H1 (cell line): ENCODE data around the gene CPE. TPM values are rescaled to one million over a fixed set of nuclear protein-coding genes. Genes with fewer than 3 reads are reported as not detected.
A peak's percentile ranks its signal among the peaks of the same experiment; 100 is the strongest.

Experiments used
- CTCF ChIA-PET: fragments of 300-600 bp; sonication (Branson Sonifier 250); formaldehyde crosslinking; loops from one replicate; lab custom pipeline; 2021; ENCODE audit not compliant: partially characterized antibody; lab: Charles Lee
- POLR2A ChIA-PET: fragments of 300-600 bp; sonication (Branson Sonifier 250); formaldehyde crosslinking; loops from one replicate; lab custom pipeline; 2021; ENCODE audit warnings: inconsistent platforms; ENCODE audit not compliant: partially characterized antibody; lab: Charles Lee
- DNase-seq, 2 experiments: peaks; one replicate each; pipeline versions ENCODE4 v3.0.0 to v3.0.0-alpha.2; 2010 to 2022; ENCODE audit warnings: low spot score in 2 of 2, low read depth in 1 of 2, mixed read lengths in 1 of 2
- FAIRE-seq: peaks from 2 replicates; lab custom pipeline; 2011; peaks lifted over from hg19 to GRCh38; lab: Jason Lieb, UNC
- H2AFZ ChIP-seq: 2 replicates; pipeline ENCODE4 v1.8.1; 2012; ENCODE audit warnings: low read length, inconsistent platforms
- H2AK5ac ChIP-seq: 2 replicates; pipeline ENCODE4 v1.6.1; 2013; ENCODE audit warnings: low read depth, low read length
- H2BK120ac ChIP-seq: replicated peaks from 2 replicates; pipeline ENCODE3; 2013; ENCODE audit warnings: low read depth, low read length, inconsistent platforms
- H2BK12ac ChIP-seq: 2 replicates; pipeline ENCODE4 v1.6.1; 2013; ENCODE audit warnings: low read depth, low read length
- H2BK15ac ChIP-seq: 2 replicates; pipeline ENCODE4 v1.6.1; 2013; ENCODE audit warnings: low read length
- H2BK20ac ChIP-seq: 2 replicates; pipeline ENCODE4 v1.6.1; 2013; ENCODE audit warnings: low read length
- H2BK5ac ChIP-seq: 2 replicates; pipeline ENCODE4 v1.6.1; 2013; ENCODE audit warnings: low read depth, low read length
- H3K14ac ChIP-seq: 2 replicates; pipeline ENCODE4 v1.6.1; 2013; ENCODE audit warnings: inconsistent platforms; ENCODE audit not compliant: insufficient read length
- H3K18ac ChIP-seq: 2 replicates; pipeline ENCODE4 v1.6.1; 2013; ENCODE audit warnings: low read length; ENCODE audit errors: extremely low read depth
- H3K23ac ChIP-seq: 2 replicates; pipeline ENCODE4 v1.6.1; 2013; ENCODE audit warnings: inconsistent platforms; ENCODE audit not compliant: insufficient read length
- H3K23me2 ChIP-seq: 2 replicates; pipeline ENCODE4 v1.6.1; 2013; ENCODE audit warnings: low read depth, low read length
- H3K27ac ChIP-seq: 2 replicates; pipeline ENCODE4 v1.6.1; 2011; ENCODE audit warnings: low read depth, low read length, inconsistent platforms
- H3K27me3 ChIP-seq, 4 experiments: replicated peaks in 1 of 4; 1 replicate in 1 of 4; 2 replicates in 3 of 4; pipeline versions ENCODE4 v1.6.1 to v1.8.1; 2011 to 2013; ENCODE audit warnings: low read length in 3 of 4, mild to moderate bottlenecking in 3 of 4, inconsistent platforms in 2 of 4, mixed read lengths in 2 of 4, moderate library complexity in 1 of 4; ENCODE audit not compliant: control insufficient read depth in 3 of 4, insufficient read depth in 3 of 4; ENCODE audit errors: extremely low read depth in 1 of 4
- H3K36me3 ChIP-seq, 4 experiments: 2 replicates each; pipeline versions ENCODE4 v1.6.1 to v1.8.1; 2011 to 2013; ENCODE audit warnings: mild to moderate bottlenecking in 4 of 4, low read length in 3 of 4, moderate library complexity in 2 of 4, control low read depth in 1 of 4, inconsistent platforms in 1 of 4; ENCODE audit not compliant: insufficient read depth in 4 of 4, control insufficient read depth in 2 of 4
- H3K4ac ChIP-seq: replicated peaks from 2 replicates; pipeline ENCODE3; 2013; ENCODE audit warnings: low read length, low read depth, mixed read lengths, inconsistent platforms; ENCODE audit not compliant: insufficient read length
- H3K4me1 ChIP-seq, 4 experiments: replicated peaks in 1 of 4; 1 replicate in 1 of 4; 2 replicates in 3 of 4; pipeline versions ENCODE4 v1.6.1 to v1.8.1; 2011 to 2013; ENCODE audit warnings: low read length in 3 of 4, inconsistent platforms in 2 of 4, mixed read lengths in 1 of 4; ENCODE audit not compliant: insufficient read depth in 4 of 4, control insufficient read depth in 3 of 4
- H3K4me2 ChIP-seq, 2 experiments: 2 replicates each; pipeline versions ENCODE4 v1.6.1 to v1.8.1; 2011 to 2013; ENCODE audit warnings: low read depth in 2 of 2, low read length in 2 of 2, control low read depth in 1 of 2, inconsistent platforms in 1 of 2, mild to moderate bottlenecking in 1 of 2; ENCODE audit not compliant: insufficient read depth in 1 of 2
- H3K4me3 ChIP-seq, 4 experiments: fragments of 200-600, 300-600 bp in 1 of 4; sonication (generic), shearing (Covaris generic), sonication (Bioruptor Twin) in 1 of 4; 2 replicates each; pipeline versions ENCODE4 v1.5.1 to v1.8.1; 2011 to 2016; ENCODE audit warnings: low read length in 4 of 4, low read depth in 3 of 4, control low read depth in 2 of 4, inconsistent platforms in 2 of 4, mild to moderate bottlenecking in 2 of 4, mixed read lengths in 1 of 4, moderate library complexity in 1 of 4; ENCODE audit not compliant: insufficient read depth in 2 of 4; ENCODE audit errors: extremely low read depth in 1 of 4
- H3K56ac ChIP-seq: replicated peaks from 2 replicates; pipeline ENCODE3; 2013; ENCODE audit warnings: low read depth, mild to moderate bottlenecking, mixed read lengths, low read length, inconsistent platforms; ENCODE audit not compliant: insufficient read length
- H3K79me1 ChIP-seq: 2 replicates; pipeline ENCODE4 v1.6.1; 2013; ENCODE audit warnings: low read depth, low read length, control low read depth
- H3K79me2 ChIP-seq, 2 experiments: 2 replicates each; pipeline versions ENCODE4 v1.6.1 to v1.8.1; 2012 to 2013; ENCODE audit warnings: low read length in 2 of 2, mild to moderate bottlenecking in 2 of 2, inconsistent platforms in 1 of 2; ENCODE audit not compliant: insufficient read depth in 2 of 2, control insufficient read depth in 1 of 2
- H3K9ac ChIP-seq, 4 experiments: replicated peaks in 1 of 4; 1 replicate in 1 of 4; 2 replicates in 3 of 4; pipeline versions ENCODE4 v1.6.1 to v1.8.1; 2011 to 2013; ENCODE audit warnings: low read depth in 3 of 4, low read length in 3 of 4, control low read depth in 2 of 4, mild to moderate bottlenecking in 2 of 4, moderate library complexity in 2 of 4, inconsistent platforms in 1 of 4; ENCODE audit errors: extremely low read depth in 1 of 4
- H3K9me3 ChIP-seq, 2 experiments: 2 replicates each; pipeline versions ENCODE4 v1.6.1 to v1.8.1; 2012 to 2013; ENCODE audit warnings: mild to moderate bottlenecking in 2 of 2, moderate library complexity in 2 of 2, control low read depth in 1 of 2, inconsistent platforms in 1 of 2, low read depth in 1 of 2, low read length in 1 of 2, mixed read lengths in 1 of 2; ENCODE audit not compliant: insufficient read depth in 2 of 2
- H4K20me1 ChIP-seq, 2 experiments: replicated peaks in 1 of 2; 2 replicates each; pipeline versions ENCODE3 to v1.8.1; 2011 to 2013; ENCODE audit warnings: inconsistent platforms in 2 of 2, low read length in 2 of 2, mild to moderate bottlenecking in 1 of 2; ENCODE audit not compliant: insufficient read depth in 2 of 2, control insufficient read depth in 1 of 2
- H4K5ac ChIP-seq: 2 replicates; pipeline ENCODE4 v1.6.1; 2013; ENCODE audit warnings: low read length, low read depth, mixed read lengths, inconsistent platforms; ENCODE audit not compliant: insufficient read length
- H4K8ac ChIP-seq: 2 replicates; pipeline ENCODE4 v1.8.0; 2013; ENCODE audit warnings: mild to moderate bottlenecking, moderate library complexity, low read length, inconsistent platforms; ENCODE audit not compliant: insufficient read depth; ENCODE audit errors: extremely low read depth
- H4K91ac ChIP-seq: replicated peaks from 2 replicates; pipeline ENCODE3; 2013; ENCODE audit warnings: low read length, mixed read lengths, inconsistent platforms; ENCODE audit not compliant: insufficient read length
- CHD1 ChIP-seq: IDR thresholded peaks from 2 replicates; pipeline ENCODE4 v1.6.1; 2012; ENCODE audit warnings: low read depth, low read length, improper control_type of control experiment
- EGR1 ChIP-seq: IDR thresholded peaks from 2 replicates; pipeline ENCODE4 v1.6.1; 2011; ENCODE audit warnings: low read depth, low read length, borderline replicate concordance
- HDAC2 ChIP-seq, 2 experiments: fragments of 300-600 bp in 1 of 2; sonication (generic) in 1 of 2; IDR thresholded peaks; 2 replicates each; pipeline ENCODE4 v1.6.1; 2011 to 2012; ENCODE audit warnings: low read depth in 2 of 2, low read length in 2 of 2, mild to moderate bottlenecking in 2 of 2, moderate library complexity in 2 of 2, borderline replicate concordance in 1 of 2, inconsistent platforms in 1 of 2
- KDM4A ChIP-seq: IDR thresholded peaks from one replicate; pipeline ENCODE4 v1.7.1; 2012; ENCODE audit warnings: low read depth, mild to moderate bottlenecking, moderate library complexity, low read length, inconsistent platforms; ENCODE audit not compliant: severe bottlenecking
- NRF1 ChIP-seq: IDR thresholded peaks from 2 replicates; pipeline ENCODE4 v1.6.1; 2011; ENCODE audit warnings: mild to moderate bottlenecking, low read depth, low read length, improper control_type of control experiment
- POLR2A ChIP-seq, 2 experiments: IDR thresholded peaks; 1 replicate in 1 of 2; 2 replicates in 1 of 2; pipeline ENCODE4 v1.6.1; 2011; ENCODE audit warnings: low read depth in 2 of 2, low read length in 2 of 2, mild to moderate bottlenecking in 2 of 2; ENCODE audit errors: control extremely low read depth in 1 of 2
- RAD21 ChIP-seq, 2 experiments: IDR thresholded peaks in 1 of 2; conservative IDR thresholded peaks in 1 of 2; 2 replicates each; pipeline ENCODE4 v1.6.1; 2011; ENCODE audit warnings: low read depth in 2 of 2, low read length in 2 of 2, improper control_type of control experiment in 1 of 2, inconsistent platforms in 1 of 2, mild to moderate bottlenecking in 1 of 2, moderate library complexity in 1 of 2
- SAP30 ChIP-seq: fragments of 300-600 bp; sonication (generic); IDR thresholded peaks from 2 replicates; pipeline ENCODE4 v1.7.1; 2012; ENCODE audit warnings: low read length, moderate library complexity, mild to moderate bottlenecking, inconsistent platforms; ENCODE audit not compliant: insufficient read depth, insufficient replicate concordance
- SRF ChIP-seq: IDR thresholded peaks from 2 replicates; pipeline ENCODE4 v1.6.1; 2011; ENCODE audit warnings: mild to moderate bottlenecking, low read depth, low read length, moderate library complexity
- TAF1 ChIP-seq: IDR thresholded peaks from 2 replicates; pipeline ENCODE4 v1.6.1; 2011; ENCODE audit warnings: mild to moderate bottlenecking, low read depth, low read length
- TEAD4 ChIP-seq: IDR thresholded peaks from 2 replicates; pipeline ENCODE4 v1.6.1; 2012; ENCODE audit warnings: low read depth, low read length, inconsistent platforms, mixed read lengths
- WGBS, 2 experiments: shearing (Covaris generic) in 1 of 2; methylation state at CpG; one replicate each; pipeline versions ENCODE4 v1.1.6 to v1.1.7; 2013 to 2015; ENCODE audit warnings: low lambda C conversion rate in 2 of 2, mixed read lengths in 2 of 2, inconsistent platforms in 1 of 2, low coverage in 1 of 2, missing lambda C conversion rate in 1 of 2; ENCODE audit not compliant: insufficient replicate concordance in 2 of 2, insufficient coverage in 1 of 2, insufficient read length in 1 of 2; ENCODE audit errors: extremely low coverage in 1 of 2, missing lambda C conversion rate in 1 of 2; 5-methylcytosine and 5-hydroxymethylcytosine counted together
- polyA plus RNA-seq, 7 experiments: library from polyadenylated mRNA; depleted of rRNA in 3 of 7; stranded (reverse) in 5 of 7; unstranded in 2 of 7; fragments of >200 nt in 5 of 7; fragments of 200-250 nt in 2 of 7; gene quantifications; 1 replicate in 5 of 7; 2 replicates in 1 of 7; 4 replicates in 1 of 7; pipeline versions ENCODE4 v1.2.1 to v1.2.3, GENCODE V29; 2011 to 2013; ENCODE audit warnings: missing spikeins in 2 of 7, mixed read lengths in 2 of 7
- total RNA-seq: library from RNA; stranded (reverse); fragmentation: NEBNext Ultra II Directional; extraction: Animal tissue kit (Norgen Biotek cat#: 25700); gene quantifications from 2 replicates; pipeline ENCODE4 v1.2.1, GENCODE V29; 2021
- TF ChIP-seq, protein P1 (sequence below): IDR thresholded peaks from 2 replicates; pipeline ENCODE4 v1.6.1; 2012; ENCODE audit warnings: inconsistent platforms

CPE gene
- total and polyA plus RNA-seq, 2 of the 8 experiments (the other 6 are each of a cell fraction or from before 2014, with no cell fraction given), result 9.4 to 10.2 TPM

DNA sequence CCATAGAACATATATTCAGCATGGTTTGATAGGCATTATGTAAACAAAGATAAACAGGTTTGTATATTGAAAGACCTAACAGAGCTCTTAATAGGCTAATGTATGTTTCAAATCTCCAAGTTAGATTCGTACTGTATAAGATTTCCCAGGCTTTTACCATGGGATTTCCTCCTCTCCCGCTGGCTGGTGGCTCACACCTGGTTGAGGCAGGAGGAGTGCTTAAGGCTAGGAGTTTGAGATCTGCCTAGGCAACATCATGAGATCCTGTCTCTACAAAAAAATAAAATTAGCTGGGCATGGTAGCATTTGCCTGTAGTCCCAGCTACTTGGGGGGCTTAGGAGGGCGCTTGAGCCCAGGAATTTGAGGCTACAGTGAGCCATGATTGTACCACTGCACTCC is 5.4 kb downstream of the CPE start:
- H3K4ac ChIP-seq, result no peak overlapping the region
- ChIA-PET CTCF (interaction anchor here (0.7 to 3.7 kb wide), 33 partner anchors 8 to 367 kb away, joined by 3 to 18 read pairs (median 5); partner anchors contain the start of gene TMEM192), POLR2A (interaction anchor here (1.1 kb wide), 1 partner anchor 9 kb away, joined by 3 read pairs; no protein-coding TSS in a partner anchor)
- no peaks in the 10 kb centered on the region for H4K20me1 ChIP-seq
- no peak overlapping the region for H2BK15ac ChIP-seq
- no peak overlapping the region for H2BK20ac ChIP-seq
- no peak overlapping the region for H3K23ac ChIP-seq
- H2AK5ac ChIP-seq, result no peak overlapping the region
- no peak overlapping the region for H3K18ac ChIP-seq
- H2BK5ac ChIP-seq, result no peak overlapping the region
- WGBS, 2 experiments, result 87% methylated on average over 3 of the region's 3 CpGs; no CpG with 5 or more reads in 1 of the 2 experiments
- H2BK12ac ChIP-seq, result no peak overlapping the region
- H3K23me2 ChIP-seq, result peaks cover 5% of the 10 kb centered on the region; the same call in 1 of the 2 replicates
- H3K9ac ChIP-seq, result no peak overlapping the region
- H3K4me2 ChIP-seq, result no peak overlapping the region
- DNase-seq (no peak), FAIRE-seq (no peak)
- no peak overlapping the region for H4K91ac ChIP-seq
- H3K79me1 ChIP-seq, result no peaks in the 10 kb centered on the region
- peaks cover 0 to 7% (median 5%) of the 10 kb centered on the region in 4 experiments; a peak in 3 of 7 replicates for H3K27me3 ChIP-seq
- H3K14ac ChIP-seq, result no peak overlapping the region
- no peaks in the 10 kb centered on the region for H3K79me2 ChIP-seq
- no peak overlapping the region for H3K27ac ChIP-seq
- H2AFZ ChIP-seq, result no peak overlapping the region
- no peak overlapping the region for H4K5ac ChIP-seq
- H3K4me3 ChIP-seq, result no peak overlapping the region
- H3K36me3 ChIP-seq, result no peaks in the 10 kb centered on the region
- peaks cover 0 to 8% (median 3%) of the 10 kb centered on the region in 4 experiments; a peak in 3 of 7 replicates for H3K4me1 ChIP-seq
- no peak overlapping the region for H4K8ac ChIP-seq
- no peaks in the 10 kb centered on the region for H3K9me3 ChIP-seq
- H3K56ac ChIP-seq, result no peak overlapping the region
- peak overlapping the region; percentile 51 for H2BK120ac ChIP-seq
- TF ChIP-seq TAF1 (no peak), TEAD4 (no peak), RAD21 (IDR thresholded peaks at IDR 0.05 in 1 of 2, conservative IDR thresholded peaks at IDR 0.05 in 1 of 2; ENCODE audit: low read depth in 2 of 2, low read length in 2 of 2) (no peak), EGR1 (no peak), SAP30 (no peak), HDAC2 (IDR thresholded peaks at IDR 0.05; ENCODE audit: borderline replicate concordance in 1 of 2, low read depth in 2 of 2, low read length in 2 of 2) (no peak), KDM4A (no peak), NRF1 (no peak), SRF (no peak), CHD1 (no peak), POLR2A (IDR thresholded peaks at IDR 0.05; ENCODE audit: control extremely low read depth in 1 of 2, low read depth in 2 of 2, low read length in 2 of 2) (no peak)
- TF ChIP-seq, protein P1, sequence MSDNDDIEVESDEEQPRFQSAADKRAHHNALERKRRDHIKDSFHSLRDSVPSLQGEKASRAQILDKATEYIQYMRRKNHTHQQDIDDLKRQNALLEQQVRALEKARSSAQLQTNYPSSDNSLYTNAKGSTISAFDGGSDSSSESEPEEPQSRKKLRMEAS, result no peak
